ENCODE data around the gene SNAP23.

GRCh38 chr15:42449770-42450424 is 45.5 kb upstream of the SNAP23 start:
- TF ChIP-seq SIN3A (IDR thresholded peaks at IDR 0.05; ENCODE audit: borderline replicate concordance, insufficient read depth, low read length) (no peak), POLR2AphosphoS5 (IDR thresholded peaks at IDR 0.05; ENCODE audit: low read depth, low read length) (no peak)
